Cortex of kidney (tissue), 1 donor: Measurements from ENCODE around the gene RHOV.

Experiments used
- DNase-seq: peaks from one replicate; lab custom pipeline; 2025; lab: John Stamatoyannopoulos, UW

Gene RHOV

DNA sequence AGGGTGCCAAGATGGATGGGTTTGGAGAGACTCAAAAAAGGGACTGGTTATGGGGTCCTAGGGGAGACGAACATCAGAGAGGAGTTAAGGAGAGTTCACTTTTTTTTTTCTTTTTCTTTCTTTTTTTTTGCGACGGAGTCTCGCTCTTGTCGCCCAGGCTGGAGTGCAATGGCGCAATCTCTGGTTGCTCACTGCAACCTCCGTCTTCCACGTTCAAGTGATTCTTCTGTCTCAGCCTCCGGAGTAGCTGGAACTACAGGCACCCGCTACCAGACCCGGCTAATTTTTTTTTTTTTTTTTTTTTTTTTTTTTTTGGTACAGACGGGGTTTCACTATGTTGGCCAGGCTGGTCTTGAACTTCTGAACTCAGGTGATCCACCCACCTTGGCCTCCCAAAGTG, 29.0 kb downstream of the RHOV start:
- DNase-seq: no peak

GRCh38 chr15:40844696-40845030, 29.4 kb downstream of the RHOV start:
- DNase-seq: no peak

GRCh38 chr15:40843885-40844695, 29.9 kb downstream of the RHOV start, which contains the start of gene SPINT1:
Gene SPINT1, plus strand, starts transcription at chr15:40844048. Its CDS starts 507 bp downstream, at chr15:40844555.
- DNase-seq: no peak

GRCh38 chr15:40843261-40843884, 30.7 kb downstream of the RHOV start:
- DNase-seq: no peak

GRCh38 chr15:40841741-40842140, 32.3 kb downstream of the RHOV start:
- DNase-seq: no peak

DNA sequence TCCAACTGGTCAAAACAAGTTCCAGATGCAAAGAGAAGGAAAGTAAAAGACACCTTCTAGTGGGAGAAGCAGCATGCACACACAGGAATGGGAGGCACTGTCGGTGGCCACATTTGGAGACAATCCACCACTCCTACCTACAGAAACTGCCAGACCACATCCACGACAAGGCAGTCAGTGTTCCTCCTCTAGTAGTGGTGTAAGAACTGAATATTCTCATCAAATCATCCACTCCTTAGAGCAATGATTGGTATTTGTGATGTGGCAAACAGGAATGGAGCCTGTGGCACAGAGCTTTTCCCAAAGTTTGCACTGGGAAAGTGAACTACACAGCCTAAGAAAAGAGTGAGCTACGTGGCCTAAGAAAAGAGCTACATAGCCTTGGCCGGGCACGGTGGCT, 35.3 kb downstream of the RHOV start:
- no peak for DNase-seq

DNA sequence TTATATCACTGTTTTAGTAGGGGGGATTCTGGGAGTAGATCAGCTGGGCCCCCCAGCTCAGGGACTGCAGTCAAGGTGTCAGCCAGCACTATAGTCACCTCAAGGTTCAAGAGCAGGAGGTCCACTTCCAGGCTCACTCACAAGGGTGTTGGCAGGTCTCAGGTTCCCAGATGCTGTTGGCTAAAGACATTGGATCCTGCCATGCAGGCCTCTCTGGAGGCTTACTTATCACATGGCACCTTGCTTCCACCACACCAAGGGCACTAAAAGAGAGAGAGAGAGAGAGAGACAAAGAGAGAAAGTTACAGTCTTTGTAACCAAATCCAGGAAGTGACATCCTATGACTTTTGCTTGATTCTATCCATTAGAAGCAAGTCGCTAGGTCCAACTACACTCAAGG, 38.0 kb downstream of the RHOV start:
- DNase-seq: no peak

- no peak for DNase-seq
These were observed 41.1 kb downstream of the RHOV start for GRCh38 chr15:40832903-40833302.

DNA sequence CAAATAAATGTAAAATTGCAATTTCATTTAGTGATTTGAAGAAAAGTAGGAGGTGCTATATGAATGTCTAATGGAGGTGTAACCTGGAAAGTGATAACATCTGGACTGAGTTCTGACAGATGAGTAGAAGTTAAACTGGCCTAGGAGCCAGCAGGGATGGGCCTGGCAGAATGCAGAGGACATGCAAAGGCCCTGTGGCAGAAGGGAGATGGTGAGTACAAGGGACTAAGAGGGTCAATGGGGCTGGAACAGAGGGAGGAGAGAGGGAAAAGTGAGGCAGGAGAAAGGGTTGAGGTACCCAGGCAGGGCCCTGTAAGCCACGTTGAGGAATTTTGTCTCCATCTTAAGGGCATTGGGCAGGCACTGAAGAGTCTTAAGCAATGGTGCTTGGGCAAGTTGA, 42.2 kb downstream of the RHOV start:
- no peak for DNase-seq

GRCh38 chr15:40830884-40831283, 43.1 kb downstream of the RHOV start:
- DNase-seq: no peak

- DNase-seq: no peak
These were observed 44.9 kb downstream of the RHOV start for GRCh38 chr15:40829115-40829514.

GRCh38 chr15:40828447-40829036, 45.5 kb downstream of the RHOV start, which contains the start of gene PPP1R14D:
Gene PPP1R14D, minus strand, starts transcription at chr15:40828708. Its CDS starts 67 bp downstream, at chr15:40828641.
- DNase-seq: no peak

DNA sequence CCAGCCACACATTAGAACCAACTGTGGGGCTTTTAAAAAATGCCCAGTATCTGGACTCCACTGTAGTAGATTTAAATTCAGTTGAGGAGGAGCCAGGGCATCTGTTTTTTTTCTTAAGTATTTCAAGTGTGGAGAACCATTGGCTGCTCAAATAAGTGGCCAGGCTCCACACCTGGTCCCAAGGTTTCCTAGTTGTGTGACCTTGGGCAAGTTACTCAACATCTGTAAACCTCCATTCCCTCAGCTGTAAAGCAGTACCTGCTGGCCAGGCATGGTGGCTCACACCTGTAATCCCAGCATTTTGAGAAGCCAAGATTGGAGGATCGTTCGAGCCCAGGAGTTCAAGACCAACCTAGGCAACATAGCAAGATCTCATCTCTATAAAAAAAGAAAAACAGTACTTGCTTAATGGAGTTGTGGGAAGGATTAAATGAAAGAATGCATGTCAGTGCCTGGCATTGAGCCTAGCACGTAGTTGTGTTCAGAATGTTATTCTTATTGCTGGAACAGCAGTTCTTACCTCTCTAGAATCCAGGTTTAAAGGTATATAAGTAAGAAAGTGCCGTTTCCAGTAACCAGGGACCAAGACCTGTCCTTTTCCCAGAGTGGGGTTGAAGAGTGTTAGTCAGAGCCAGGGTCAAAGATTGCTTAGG, 47.5 kb downstream of the RHOV start:
- no peak for DNase-seq

DNA sequence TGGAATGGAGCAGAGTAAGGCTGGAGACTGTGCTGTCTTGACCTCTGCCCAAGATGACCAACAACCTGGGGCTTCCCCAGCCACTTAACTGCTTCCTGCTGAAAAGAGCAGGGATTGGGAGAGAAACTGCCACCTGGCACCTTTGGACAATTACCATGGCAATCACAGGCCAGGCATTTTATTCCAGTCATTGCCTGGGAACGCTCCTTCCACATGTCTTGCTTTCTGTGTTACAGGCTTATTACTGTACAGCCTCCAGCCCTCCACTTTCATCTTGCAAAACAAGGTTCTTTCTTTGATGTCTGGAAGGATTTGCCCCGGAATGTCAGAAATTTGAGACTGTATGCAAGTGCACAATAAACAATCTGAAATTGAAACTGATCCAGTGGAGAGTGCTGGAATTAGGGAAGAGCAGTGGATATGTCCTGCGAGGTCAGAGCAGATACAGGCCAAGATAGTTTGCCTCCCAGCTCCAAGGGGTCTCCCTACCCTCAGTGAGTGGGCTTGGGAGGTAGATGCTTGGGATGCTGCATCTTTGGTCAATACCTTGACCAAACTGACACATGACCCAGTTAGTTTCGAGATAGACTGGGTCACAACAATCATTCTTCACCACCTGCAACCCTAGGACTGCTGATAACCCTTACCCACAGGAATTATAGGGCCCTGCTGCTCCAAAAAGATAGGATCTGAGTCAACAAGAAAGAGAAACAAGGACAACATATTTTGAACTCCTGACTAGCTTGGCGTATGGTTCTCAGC, 48.2 kb downstream of the RHOV start:
- no peak for DNase-seq

DNA sequence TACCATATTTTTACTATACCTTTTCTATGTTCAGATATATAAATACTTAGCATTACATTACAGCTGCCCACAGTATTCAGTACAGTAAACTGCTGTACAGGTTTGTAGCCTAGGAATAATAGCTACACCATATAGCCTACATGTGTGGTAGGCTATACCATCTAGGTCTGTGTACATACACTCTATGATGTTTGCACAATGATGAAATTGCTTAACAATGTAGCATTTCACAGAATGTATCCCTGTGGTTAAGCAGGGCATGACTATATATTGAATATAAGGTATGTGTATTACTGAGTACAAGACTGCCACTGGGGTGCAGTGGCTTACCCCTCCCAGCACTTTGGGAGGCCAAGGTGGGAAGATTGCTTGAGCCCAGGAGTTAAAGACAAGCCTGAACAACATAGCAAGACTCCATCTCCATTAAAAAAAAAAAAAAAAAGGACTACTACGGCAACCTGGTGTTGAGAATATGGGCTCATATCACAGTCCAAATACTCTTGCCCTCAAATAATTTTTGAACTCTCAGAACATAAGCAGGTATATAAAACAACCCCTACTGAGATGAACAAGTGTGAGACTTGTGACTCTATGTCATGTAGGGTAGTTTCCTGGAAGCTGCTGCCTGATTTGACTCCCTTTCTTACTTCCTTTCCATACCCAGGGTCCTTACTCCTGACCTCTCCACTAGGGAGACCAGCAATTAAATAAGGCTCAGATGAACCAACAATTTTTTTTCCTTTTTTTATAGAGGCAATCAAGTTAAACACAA, 50.3 kb downstream of the RHOV start:
- DNase-seq: no peak
